GM21529 (cell line): ENCODE results near the gene SLC25A52.
A peak's percentile ranks its signal among the peaks of the same experiment; 100 is the strongest.
"Not testable (repeated sequence)": the region's sequence is repeated elsewhere in the genome, so short reads cannot be mapped to it uniquely, and the experiment has no call there.

Source experiments
- ATAC-seq: cut with Tn5 transposase; IDR thresholded peaks from one replicate; pipeline ENCODE4 v1.9.1; 2021; ENCODE audit not compliant: unreplicated experiment

The SLC25A52 gene, protein sequence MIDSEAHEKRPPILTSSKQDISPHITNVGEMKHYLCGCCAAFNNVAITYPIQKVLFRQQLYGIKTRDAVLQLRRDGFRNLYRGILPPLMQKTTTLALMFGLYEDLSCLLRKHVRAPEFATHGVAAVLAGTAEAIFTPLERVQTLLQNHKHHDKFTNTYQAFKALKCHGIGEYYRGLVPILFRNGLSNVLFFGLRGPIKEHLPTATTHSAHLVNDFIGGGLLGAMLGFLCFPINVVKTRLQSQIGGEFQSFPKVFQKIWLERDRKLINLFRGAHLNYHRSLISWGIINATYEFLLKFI

DNA sequence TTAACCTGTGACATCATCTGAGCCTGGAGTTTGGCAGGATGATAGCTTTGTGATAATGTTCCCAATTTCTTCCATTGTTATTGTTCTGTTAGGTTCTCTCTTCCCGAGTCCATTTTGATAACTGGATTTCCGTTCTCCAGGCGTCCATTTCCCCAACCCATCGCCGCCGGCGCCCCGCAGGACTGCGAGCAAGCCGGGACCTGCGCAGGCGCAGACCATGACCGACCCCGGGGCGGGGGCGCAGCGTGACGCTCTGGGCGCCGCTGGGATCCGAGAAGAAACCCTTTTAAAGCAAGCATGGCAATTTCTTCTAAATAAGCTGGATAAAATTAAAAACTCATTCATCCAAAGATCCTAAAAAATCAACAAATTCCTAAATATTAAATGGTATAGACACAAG is at the start of gene SLC25A52:
TSS of gene SLC25A52 (minus strand) at position 186 of the 400 bp plus-strand sequence. CDS start 219 bp downstream, outside the sequence.
- ATAC-seq: no peak

DNA sequence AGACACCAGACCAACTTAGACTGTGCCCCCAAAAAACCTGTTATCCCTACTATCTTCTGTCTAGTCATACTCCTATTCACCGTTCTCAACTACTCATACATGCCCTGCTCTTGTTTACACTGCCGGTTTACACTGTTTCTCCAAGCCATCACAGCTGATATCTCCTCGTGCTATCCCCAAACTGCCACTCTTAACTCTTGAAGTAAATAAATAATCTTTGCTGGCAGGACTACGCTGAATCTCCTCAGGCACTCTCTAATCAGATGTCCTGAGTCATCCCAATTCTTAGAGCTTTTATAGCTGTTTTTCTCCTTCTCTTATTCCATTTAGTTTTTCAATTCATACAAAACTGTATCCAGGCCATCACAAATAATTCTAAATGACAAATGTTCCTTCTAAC is 48.4 kb upstream of the SLC25A52 start:
- ATAC-seq: not testable (repeated sequence)

DNA sequence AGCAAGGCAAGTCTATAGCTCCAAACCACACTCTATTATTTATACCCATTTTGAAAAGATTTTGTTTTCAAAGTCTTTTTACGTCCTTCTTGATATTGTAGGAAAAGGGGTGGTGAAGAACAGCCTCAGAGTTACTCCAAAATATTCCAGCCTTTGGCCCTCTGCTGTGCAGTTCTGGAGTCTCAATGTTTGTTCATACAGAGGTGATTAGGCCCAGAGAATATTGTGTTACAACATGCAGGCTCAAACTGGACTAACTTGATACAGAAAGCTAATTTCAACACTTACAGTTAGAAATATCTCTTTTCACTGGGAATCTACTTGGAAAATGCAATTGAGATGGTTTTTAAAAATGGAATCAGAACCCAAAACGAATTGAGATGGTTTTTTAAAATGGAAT is 40.4 kb upstream of the SLC25A52 start:
- ATAC-seq: no peak

DNA sequence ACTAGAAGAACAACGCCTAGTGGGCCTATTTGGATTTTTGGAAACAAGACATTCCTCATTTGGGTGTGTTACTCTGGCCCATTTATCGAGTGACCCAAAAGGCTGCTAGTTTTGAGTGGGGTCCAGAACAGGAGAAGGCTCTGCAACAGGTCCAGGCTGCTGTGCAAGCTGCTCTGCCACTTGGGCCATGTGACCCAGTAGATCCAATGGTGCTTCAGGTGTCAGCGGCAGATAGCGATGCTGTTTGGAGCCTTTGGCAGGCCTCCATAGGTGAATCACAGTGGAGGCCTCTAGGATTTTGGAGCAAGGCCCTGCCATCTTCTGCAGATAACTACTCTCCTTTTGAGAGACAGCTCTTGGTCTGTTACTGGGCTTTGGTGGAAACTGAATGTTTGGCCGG is 38.6 kb upstream of the SLC25A52 start:
- ATAC-seq: not testable (repeated sequence)

DNA sequence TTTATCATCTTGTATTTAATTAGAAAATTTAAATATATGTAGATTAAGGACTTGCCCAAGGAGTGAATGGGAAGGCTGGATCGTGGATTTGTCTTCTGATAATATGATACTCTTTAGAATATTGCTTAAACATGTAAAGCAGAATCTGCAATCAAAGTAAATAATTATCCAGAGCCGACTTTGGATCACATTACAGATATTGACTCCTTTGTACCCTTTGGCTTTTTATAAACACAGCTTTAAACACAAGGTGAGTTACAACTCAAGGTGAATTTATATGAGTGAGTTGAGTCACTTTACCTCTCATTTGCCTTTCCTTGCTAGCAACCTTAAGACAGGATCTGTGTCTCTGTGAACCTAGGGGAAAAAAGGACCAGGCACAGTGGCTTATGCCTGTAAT is 37.7 kb upstream of the SLC25A52 start:
- ATAC-seq: no peak

DNA sequence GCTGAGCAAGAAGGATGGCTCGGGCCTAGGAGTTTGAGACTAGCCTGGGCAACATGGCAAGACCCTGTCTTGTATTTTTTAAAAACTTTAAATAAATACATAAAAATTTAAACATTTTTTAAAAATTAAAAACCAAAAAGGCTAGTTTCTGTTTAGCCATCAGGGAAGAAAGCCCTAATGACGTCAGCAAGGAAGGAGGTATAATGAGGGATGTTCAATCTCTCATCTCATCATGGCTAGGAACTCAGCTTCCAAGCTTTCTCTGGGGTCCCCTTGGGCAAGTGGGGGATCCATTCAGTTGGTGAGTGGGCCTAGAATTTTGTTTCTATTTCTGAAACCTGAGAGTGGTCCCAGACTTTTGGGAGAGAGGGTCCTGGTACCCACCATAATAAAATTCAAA is 35.1 kb upstream of the SLC25A52 start:
- ATAC-seq: no peak

DNA sequence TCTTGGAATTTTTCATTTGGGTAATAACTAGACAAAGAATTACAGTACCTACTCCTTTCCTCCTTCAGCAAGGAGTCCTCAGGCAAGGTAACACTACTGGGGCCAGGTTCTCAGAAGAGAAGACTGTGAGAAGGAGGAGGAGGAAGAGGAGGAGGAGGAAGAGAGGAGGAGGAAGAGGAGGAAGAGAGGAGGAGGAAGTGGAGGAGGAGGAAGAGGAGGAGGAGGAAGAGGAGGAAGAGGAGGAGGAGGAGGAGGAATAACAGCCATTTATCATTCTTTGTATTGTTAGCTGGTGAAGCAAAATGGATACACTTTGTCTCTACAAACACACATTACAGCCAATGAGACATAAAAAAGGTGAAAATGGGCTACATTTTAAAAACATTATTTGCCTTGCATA is 32.9 kb upstream of the SLC25A52 start:
- ATAC-seq: no peak

DNA sequence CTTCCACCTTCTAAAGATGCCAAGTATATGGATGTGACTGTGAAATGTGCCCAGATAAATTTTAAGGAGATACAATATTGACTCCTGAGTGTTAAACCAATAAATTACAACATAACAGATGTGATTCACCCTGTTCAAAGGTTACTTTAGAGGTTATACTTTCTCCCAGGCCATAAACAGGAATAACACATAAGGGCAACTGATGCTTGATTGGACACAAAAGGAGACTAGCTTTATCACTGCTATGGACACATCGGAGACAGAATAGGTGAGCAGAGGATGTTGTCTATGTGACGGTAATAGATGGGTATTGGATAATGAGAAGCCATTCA is 31.9 kb upstream of the SLC25A52 start:
- no peak for ATAC-seq

DNA sequence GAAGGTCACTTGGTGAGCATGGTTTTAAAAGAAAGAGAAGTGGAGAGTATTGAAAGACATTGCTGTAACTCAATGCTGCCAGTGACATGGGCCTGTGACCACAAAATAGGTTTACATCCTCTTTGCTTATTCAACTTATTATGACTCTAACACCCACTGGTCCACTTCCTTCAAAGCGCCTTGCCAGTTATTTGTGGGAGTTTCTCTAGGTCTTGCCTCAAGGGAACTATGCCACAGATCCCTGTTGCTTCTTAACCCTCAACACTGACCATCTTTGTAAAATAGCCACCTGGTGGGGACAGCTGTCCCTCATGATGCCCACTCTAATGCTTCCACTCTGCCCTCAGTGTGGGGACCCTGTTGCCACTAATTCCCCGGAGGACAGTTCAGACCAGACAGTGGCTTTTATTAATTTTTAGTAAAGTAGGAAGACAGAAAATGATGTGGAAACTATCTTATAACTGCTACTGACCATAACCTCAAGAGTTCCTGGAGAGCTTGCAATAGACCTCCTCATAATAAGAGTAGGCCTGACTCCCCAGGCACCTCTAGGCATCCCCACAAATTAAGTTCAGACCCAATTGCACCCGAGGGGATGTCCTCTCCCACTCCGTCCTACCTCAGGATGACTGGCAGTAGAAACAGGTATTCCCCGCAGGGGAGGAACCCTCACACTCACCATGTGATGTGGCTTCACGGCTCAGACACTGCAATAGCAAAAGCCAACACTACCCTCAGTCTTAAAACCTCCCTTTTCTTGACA is 31.3 kb upstream of the SLC25A52 start:
- peak; percentile 96 for ATAC-seq

DNA sequence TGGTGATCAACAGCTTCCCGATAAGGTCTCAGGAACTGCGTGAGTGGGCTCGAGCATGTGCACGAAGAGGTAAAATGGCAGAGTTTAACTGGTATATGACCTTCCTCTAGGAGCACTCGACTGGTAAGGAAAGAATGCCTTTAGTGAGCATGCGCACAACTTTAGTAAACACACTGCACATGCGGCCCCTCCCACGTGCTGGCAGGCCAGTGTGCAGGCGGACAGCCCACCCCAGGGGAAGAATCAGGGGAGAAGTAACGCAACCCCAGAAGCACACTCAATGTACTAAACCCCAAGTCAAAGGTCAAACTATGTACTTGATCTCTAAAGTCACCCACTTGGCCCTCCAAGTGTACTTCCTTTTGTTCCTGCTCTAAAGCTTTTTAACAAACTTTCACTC is 28.7 kb upstream of the SLC25A52 start:
- no peak for ATAC-seq

DNA sequence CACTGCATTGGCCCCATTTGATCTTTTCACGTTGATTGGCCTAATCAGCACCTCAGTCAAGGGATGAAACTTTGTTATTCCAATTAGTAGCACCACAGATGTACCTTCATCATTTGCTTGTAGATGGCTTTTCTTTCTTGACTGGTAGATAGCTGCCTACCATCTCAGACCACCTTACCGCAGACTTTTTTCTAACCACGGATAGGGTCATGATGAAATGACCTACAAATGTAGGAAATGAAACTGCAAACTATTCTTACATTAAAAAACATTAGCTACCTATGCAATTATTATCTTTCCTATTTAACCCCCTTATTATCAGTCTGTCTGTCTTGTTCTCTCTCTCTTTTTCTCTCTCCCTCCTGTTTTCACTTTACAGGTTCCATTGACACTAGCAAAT is 22.4 kb upstream of the SLC25A52 start:
- no peak for ATAC-seq

DNA sequence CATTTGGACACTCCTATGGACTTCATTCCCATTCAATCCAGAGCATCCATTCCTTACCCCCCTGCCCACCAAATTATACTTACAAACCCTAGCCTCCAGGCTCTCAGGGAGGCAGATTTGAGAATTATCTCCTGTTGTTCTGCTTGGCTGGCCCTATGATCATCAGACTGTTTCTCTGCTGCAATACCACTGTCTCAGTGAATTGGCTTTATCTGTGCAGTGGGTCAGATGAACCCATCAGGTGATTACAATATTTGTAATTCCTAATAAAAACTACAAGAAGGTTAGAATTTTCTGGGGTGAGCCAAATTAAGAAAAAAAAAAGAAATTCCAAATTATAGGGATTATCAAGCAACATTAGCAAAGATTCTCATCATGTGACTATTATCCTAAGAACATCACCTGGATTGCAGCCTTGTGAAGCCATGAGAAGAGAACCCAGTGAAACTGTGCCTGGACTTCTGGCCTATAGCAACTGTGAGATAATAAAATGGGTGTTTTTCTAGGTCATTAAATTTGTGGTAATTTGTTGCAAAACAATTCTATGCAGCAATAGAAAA is 17.8 kb upstream of the SLC25A52 start:
- ATAC-seq: no peak

DNA sequence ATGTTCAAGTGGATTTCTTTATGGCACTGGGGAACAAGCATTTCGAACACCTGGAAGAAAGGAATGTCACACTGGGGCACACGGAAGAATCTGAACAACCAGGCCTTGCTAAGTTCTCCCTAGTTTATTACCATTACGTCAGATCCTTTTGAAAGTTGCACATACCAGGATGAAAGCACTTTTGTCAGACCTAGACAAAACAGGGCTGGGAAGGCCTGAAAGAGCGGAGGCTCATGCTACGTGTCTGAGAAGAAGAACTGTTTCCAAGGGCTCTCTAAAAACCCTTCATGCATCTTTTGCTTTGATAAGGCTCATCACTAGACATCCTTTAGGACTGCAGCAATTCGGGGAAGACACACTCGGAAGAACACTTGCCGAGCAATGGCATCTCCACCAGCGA is 15.4 kb upstream of the SLC25A52 start:
- no peak for ATAC-seq

DNA sequence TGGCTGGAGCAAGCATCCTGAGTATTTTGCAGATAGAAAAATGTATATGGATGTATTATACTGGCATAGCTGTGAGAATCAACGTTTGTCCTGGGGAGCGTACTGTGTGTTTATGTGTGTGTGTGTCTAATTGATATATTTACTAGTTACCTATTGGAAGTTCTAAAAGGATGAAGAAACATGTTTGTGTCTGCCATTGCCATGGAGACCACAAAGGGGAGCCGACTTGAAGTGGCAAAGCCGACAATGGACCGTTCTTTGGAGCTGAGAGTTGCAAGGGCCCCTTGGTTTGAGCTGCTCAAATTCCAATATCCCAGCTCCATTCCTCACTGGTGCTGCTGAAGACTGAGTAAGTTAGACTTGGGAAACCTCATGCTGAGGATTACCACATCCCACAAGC is 14.3 kb upstream of the SLC25A52 start:
- ATAC-seq: no peak

DNA sequence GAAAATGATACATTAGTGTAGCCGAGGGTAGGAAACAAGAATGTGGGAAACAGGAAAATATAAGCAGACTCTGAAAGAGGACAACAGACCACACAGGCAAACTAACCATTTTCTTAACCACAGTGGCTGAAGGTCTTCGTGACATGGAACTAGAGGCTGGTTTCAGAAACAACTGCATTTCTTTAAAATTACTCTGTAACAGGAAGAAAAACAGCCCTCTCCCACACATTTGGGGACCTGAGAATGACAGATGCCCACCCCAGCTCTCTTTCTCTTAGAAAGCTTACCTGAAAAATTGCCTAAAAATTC is 13.8 kb upstream of the SLC25A52 start:
- peak; percentile 94 for ATAC-seq

DNA sequence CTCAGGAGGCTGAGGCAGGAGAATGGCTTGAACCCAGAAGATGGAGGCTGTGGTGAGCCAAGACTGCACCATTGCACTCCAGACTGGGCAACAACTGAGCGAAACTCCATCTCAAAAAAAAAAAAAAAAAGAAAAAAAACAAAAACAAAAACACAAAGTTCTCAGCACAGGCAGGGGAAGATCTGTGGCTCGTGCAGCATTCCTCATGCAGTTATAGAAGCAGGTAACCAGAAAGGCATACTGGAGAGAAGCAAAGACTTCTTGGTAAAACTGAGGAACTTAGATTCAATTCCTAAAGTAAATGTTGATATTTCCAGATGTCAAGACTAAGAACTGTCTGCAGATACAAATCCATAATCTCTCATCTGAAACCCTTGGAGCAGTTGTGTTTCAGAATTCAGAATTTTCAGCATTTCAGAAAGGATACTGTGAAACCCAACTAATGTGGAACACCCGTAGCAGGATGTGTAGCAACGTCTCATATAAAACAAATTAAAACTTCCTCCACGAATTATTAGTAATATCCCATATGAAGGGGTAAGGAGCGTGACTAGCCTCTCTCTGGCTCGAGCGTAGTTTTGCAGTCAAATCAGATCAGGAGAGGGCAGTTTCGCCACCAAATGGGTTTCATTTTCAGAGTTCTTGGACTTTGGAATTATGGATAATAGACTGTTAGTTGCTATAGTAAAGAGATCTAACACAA is 13.2 kb upstream of the SLC25A52 start:
- peak; percentile 52 for ATAC-seq

DNA sequence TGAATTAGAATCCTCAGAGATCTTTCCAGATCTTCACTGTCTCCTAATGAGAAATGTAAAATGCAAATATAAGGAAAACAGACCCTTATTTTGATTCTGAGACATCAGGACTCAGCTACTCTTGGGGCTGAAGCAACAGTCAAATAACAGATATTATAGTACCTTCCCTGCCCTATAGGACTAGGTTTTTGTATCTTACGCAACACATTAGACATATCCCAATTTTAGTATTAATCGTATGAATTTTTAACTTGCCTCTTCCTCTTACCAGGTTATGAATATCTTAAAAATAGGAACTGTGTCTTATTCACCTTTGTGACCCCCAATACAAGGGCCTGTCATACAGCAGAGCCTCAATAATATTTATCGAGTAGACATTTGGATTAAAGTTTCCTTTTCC is 12.0 kb upstream of the SLC25A52 start:
- ATAC-seq: no peak

DNA sequence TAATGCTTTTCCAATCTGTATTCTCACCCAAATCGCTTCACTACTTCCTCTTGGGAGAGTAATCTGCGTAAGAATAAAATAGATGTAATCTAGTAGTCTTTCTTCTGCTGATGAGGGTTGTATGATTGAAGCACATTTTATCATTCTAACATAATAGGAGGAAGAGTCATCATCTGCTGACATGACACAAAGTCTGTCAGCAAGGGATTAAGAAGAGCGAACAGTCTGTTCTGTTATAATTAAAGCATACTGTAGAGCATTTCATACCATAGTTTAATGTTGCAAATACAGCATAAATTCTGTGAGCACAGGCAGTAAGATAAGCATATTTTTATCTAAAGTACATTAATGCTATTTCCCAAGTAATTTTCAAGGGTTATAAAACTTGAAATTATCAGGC is 10.4 kb downstream of the SLC25A52 start:
- ATAC-seq: no peak

DNA sequence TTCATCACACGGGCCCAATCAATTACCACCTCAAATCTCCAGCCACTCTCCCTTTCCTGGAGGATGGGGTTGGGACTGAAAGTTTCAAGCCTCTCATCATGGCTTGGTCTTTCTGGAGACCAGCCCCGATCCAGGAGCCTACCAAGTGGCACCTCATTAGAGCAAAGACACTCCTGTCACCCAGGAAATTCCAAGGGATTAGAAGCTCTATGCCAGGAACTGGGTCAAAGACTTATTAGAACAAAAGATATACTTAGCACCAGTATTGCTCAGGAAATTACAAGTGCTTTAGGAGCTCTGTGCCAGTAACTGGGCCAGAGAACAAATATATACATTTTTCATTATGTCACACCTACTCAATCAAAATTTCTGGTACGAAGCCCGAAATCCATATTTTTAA is 14.3 kb downstream of the SLC25A52 start:
- no peak for ATAC-seq

DNA sequence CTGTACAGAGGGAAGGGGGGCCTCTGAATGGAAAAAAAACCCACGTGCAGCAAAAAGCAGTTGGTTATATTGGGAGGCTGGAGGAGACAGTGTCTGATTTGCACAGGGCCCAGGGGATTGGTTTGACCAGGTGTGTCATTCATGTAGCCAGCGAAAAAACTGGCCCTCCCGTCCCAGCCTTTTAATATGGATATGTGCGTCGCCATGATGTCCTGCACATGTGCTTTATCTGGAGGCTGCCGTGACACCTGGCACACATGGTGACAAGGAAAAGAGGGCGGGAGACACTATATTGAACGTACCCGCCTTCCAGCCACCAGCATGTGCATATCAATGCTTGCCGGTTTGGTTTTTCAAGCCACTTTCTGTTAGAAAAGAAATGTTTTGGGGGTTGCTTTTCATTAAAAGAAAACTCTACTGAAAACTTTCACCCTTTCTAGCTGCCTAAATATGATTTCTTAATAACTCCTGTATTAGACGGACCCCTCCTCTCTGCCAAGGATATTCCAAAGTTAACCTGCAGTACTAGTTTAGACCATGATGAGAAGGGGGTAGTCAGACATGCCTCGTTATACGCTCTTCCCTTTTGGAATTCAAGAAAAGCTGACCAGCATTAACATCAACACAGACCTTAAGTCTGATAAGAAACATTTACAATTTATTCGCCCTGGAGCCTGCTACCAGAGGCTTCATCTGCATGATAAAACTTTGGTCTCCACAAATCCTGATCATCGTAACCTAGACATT is 16.2 kb downstream of the SLC25A52 start:
- no peak for ATAC-seq

DNA sequence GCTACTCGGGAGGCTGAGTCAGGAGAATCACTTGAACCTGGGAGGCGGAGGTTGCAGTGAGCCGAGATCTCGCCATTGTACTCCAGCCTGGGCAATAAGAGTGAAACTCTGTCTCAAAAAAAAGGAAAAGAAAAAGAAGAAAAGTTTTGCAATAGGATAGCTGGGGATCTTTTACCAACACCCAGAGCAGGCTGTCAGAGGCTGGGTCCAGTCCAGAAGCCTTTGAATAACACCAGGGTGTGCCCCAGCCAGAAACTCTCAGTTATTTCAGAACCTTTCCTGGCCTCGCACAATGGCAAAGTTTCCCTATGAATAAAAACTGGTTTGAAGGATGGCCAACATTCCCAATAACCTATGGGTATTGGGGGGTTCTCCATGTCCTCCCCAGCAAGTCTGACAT is 17.1 kb downstream of the SLC25A52 start:
- not testable (repeated sequence) for ATAC-seq
